ENCODE results near the gene TRIM44.

GRCh38 chr11:35847473-35847872 is 184.9 kb downstream of the TRIM44 start:
- TF ChIP-seq POLR2AphosphoS5 (IDR thresholded peaks at IDR 0.05; ENCODE audit: low read depth, low read length) (no peak), TAF1 (IDR thresholded peaks at IDR 0.05; ENCODE audit: low read depth, low read length) (no peak), POLR2A (IDR thresholded peaks at IDR 0.05; ENCODE audit: low read depth, low read length) (no peak)

Measured in GM12891 (cell line).